Measurements from ENCODE around the gene TBL1X. TPM values are rescaled to one million over a fixed set of nuclear protein-coding genes. Genes with fewer than 3 reads are reported as not detected.

The TBL1X gene
- total RNA-seq, 1 donor from 2014 or later = 6.5 TPM

GRCh38 chrX:9522378-9523155 is 57.7 kb downstream of the TBL1X start:
- no peak overlapping the region for H3K4me3 Mint-ChIP-seq (ENCODE audit: unreplicated experiment)
- peaks cover 2% of the 10 kb centered on the region for H3K27me3 Mint-ChIP-seq (ENCODE audit: unreplicated experiment)
- TF ChIP-seq CTCF (IDR thresholded peaks at IDR 0.05; ENCODE audit: partially characterized antibody, unreplicated experiment) = no peak
- no peaks in the 10 kb centered on the region for H3K36me3 Mint-ChIP-seq (ENCODE audit: unreplicated experiment)
- DNase-seq = no peak
- peaks cover 15% of the 10 kb centered on the region for H3K4me1 Mint-ChIP-seq (ENCODE audit: low read depth, unreplicated experiment)
- peaks cover 2% of the 10 kb centered on the region for H3K9me3 Mint-ChIP-seq (ENCODE audit: unreplicated experiment)
- H3K27ac Mint-ChIP-seq (ENCODE audit: unreplicated experiment) = no peak overlapping the region

GRCh38 chrX:9525511-9526248 is 60.8 kb downstream of the TBL1X start:
- no peak for TF ChIP-seq CTCF (IDR thresholded peaks at IDR 0.05; ENCODE audit: partially characterized antibody, unreplicated experiment)
- H3K9me3 Mint-ChIP-seq (ENCODE audit: unreplicated experiment) = peaks cover 2% of the 10 kb centered on the region
- peak; percentile 22 for DNase-seq
- no peaks in the 10 kb centered on the region for H3K36me3 Mint-ChIP-seq (ENCODE audit: unreplicated experiment)
- peak overlapping the region; percentile 16 for H3K4me3 Mint-ChIP-seq (ENCODE audit: unreplicated experiment)
- peak overlapping the region; percentile 36 for H3K27ac Mint-ChIP-seq (ENCODE audit: unreplicated experiment)
- H3K27me3 Mint-ChIP-seq (ENCODE audit: unreplicated experiment) = peaks cover 2% of the 10 kb centered on the region
- peaks cover 19% of the 10 kb centered on the region for H3K4me1 Mint-ChIP-seq (ENCODE audit: low read depth, unreplicated experiment)

GRCh38 chrX:9526965-9527364 is 62.1 kb downstream of the TBL1X start:
- Mint-ChIP-seq H3K27ac (ENCODE audit: unreplicated experiment) (no peak overlapping the region), H3K36me3 (ENCODE audit: unreplicated experiment) (no peaks in the 10 kb centered on the region), H3K9me3 (ENCODE audit: unreplicated experiment) (no peaks in the 10 kb centered on the region), H3K27me3 (ENCODE audit: unreplicated experiment) (peaks cover 2% of the 10 kb centered on the region), H3K4me3 (ENCODE audit: unreplicated experiment) (no peak overlapping the region), H3K4me1 (ENCODE audit: low read depth, unreplicated experiment) (peaks cover 16% of the 10 kb centered on the region)
- no peak for DNase-seq
- TF ChIP-seq CTCF (IDR thresholded peaks at IDR 0.05; ENCODE audit: partially characterized antibody, unreplicated experiment) = no peak

- Mint-ChIP-seq H3K36me3 (ENCODE audit: unreplicated experiment) (no peaks in the 10 kb centered on the region), H3K9me3 (ENCODE audit: unreplicated experiment) (no peaks in the 10 kb centered on the region), H3K4me1 (ENCODE audit: low read depth, unreplicated experiment) (peaks cover 14% of the 10 kb centered on the region), H3K27me3 (ENCODE audit: unreplicated experiment) (peaks cover 5% of the 10 kb centered on the region), H3K4me3 (ENCODE audit: unreplicated experiment) (no peak overlapping the region), H3K27ac (ENCODE audit: unreplicated experiment) (no peak overlapping the region)
- DNase-seq = no peak
- TF ChIP-seq CTCF (IDR thresholded peaks at IDR 0.05; ENCODE audit: partially characterized antibody, unreplicated experiment) = no peak
These were observed 63.6 kb downstream of the TBL1X start for GRCh38 chrX:9528498-9528897.

- peaks cover 5% of the 10 kb centered on the region for H3K27me3 Mint-ChIP-seq (ENCODE audit: unreplicated experiment)
- no peaks in the 10 kb centered on the region for H3K36me3 Mint-ChIP-seq (ENCODE audit: unreplicated experiment)
- no peak overlapping the region for H3K4me3 Mint-ChIP-seq (ENCODE audit: unreplicated experiment)
- DNase-seq = no peak
- no peak for TF ChIP-seq CTCF (IDR thresholded peaks at IDR 0.05; ENCODE audit: partially characterized antibody, unreplicated experiment)
- no peak overlapping the region for H3K27ac Mint-ChIP-seq (ENCODE audit: unreplicated experiment)
- no peaks in the 10 kb centered on the region for H3K9me3 Mint-ChIP-seq (ENCODE audit: unreplicated experiment)
- H3K4me1 Mint-ChIP-seq (ENCODE audit: low read depth, unreplicated experiment) = peaks cover 14% of the 10 kb centered on the region
These were observed 64.4 kb downstream of the TBL1X start for GRCh38 chrX:9529223-9529622.
